ENCODE data around the gene FXYD4. TPM values are rescaled to one million over a fixed set of nuclear protein-coding genes. Genes with fewer than 3 reads are reported as not detected.

FXYD4 gene
- total RNA-seq, 1 experiment from 2014 or later: not detected

GRCh38 chr10:43354330-43354635 is 17.2 kb upstream of the FXYD4 start:
- Mint-ChIP-seq H3K4me1 (ENCODE audit: low read depth, unreplicated experiment) (peaks cover 13% of the 10 kb centered on the region), H3K36me3 (ENCODE audit: insufficient read depth, unreplicated experiment) (no peaks in the 10 kb centered on the region), H3K9me3 (ENCODE audit: unreplicated experiment) (no peaks in the 10 kb centered on the region), H3K27ac (ENCODE audit: unreplicated experiment) (no peak overlapping the region), H3K4me3 (ENCODE audit: unreplicated experiment) (no peak overlapping the region), H3K27me3 (ENCODE audit: insufficient read depth, unreplicated experiment) (no peaks in the 10 kb centered on the region)
- Histone ChIP-seq H3K36me3 (ENCODE audit: control insufficient read depth, insufficient read depth, low read length) (no peaks in the 10 kb centered on the region), H3K27me3 (replicated peaks; ENCODE audit: control insufficient read depth, insufficient read depth, low read length) (no peaks in the 10 kb centered on the region), H3K9me3 (no peaks in the 10 kb centered on the region), H3K4me3 (ENCODE audit: low read depth, low read length) (no peak overlapping the region), H3K4me1 (peaks cover 19% of the 10 kb centered on the region)
- DNase-seq: no peak
- TF ChIP-seq, protein P1, sequence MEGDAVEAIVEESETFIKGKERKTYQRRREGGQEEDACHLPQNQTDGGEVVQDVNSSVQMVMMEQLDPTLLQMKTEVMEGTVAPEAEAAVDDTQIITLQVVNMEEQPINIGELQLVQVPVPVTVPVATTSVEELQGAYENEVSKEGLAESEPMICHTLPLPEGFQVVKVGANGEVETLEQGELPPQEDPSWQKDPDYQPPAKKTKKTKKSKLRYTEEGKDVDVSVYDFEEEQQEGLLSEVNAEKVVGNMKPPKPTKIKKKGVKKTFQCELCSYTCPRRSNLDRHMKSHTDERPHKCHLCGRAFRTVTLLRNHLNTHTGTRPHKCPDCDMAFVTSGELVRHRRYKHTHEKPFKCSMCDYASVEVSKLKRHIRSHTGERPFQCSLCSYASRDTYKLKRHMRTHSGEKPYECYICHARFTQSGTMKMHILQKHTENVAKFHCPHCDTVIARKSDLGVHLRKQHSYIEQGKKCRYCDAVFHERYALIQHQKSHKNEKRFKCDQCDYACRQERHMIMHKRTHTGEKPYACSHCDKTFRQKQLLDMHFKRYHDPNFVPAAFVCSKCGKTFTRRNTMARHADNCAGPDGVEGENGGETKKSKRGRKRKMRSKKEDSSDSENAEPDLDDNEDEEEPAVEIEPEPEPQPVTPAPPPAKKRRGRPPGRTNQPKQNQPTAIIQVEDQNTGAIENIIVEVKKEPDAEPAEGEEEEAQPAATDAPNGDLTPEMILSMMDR (IDR thresholded peaks at IDR 0.05; ENCODE audit: insufficient read depth in 1 of 2, low read depth in 1 of 2, low read length in 1 of 2, severe bottlenecking in 1 of 2, unreplicated experiment in 1 of 2): no peak
- ChIA-PET CTCF (interaction anchor here (0.5 to 1.3 kb wide), 7 partner anchors 10 to 88 kb away, joined by 3 to 5 read pairs (median 4); partner anchors contain the start of gene ZNF487), POLR2A (interaction anchor here (0.6 to 0.7 kb wide), 2 partner anchors 295 to 393 kb away, joined by 3 to 6 read pairs; partner anchors contain the start of gene ZNF32)
- intact Hi-C loops (cut with micrococcal nuclease; ENCODE audit: unreplicated experiment): no loop called here
- BruUV-seq (replicated peaks): no TSS peak

DNA sequence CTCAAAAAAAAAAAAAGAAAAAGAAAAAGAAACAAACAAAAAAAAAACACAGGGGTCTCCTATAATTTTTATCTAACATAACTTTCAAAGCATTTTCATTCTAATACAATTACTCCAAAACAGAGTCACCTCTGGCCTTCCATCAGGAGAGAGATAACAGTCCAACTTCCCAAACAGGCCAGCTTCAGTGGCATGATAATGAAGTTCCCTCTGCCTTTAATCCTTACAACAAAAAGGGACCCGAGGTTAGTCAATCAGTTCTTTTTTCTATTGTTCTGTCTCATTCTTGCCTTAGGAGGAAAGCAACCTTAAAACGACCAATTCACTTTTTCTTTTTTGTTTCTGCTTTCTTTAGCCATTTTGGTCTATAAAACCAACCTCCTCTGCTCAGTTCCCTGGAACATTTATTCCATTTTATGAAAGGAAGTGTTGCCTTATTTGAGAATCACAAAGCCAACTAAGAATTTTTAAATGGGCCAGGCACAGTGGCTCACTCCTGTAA is 16.5 kb upstream of the FXYD4 start:
- DNase-seq: no peak
- H3K4me3 Mint-ChIP-seq (ENCODE audit: unreplicated experiment): no peak overlapping the region
- H3K9me3 Mint-ChIP-seq (ENCODE audit: unreplicated experiment): no peaks in the 10 kb centered on the region
- peaks cover 13% of the 10 kb centered on the region for H3K4me1 Mint-ChIP-seq (ENCODE audit: low read depth, unreplicated experiment)
- Histone ChIP-seq H3K36me3 (ENCODE audit: control insufficient read depth, insufficient read depth, low read length) (no peaks in the 10 kb centered on the region), H3K4me1 (peaks cover 19% of the 10 kb centered on the region), H3K27me3 (replicated peaks; ENCODE audit: control insufficient read depth, insufficient read depth, low read length) (no peaks in the 10 kb centered on the region), H3K4me3 (ENCODE audit: low read depth, low read length) (no peak overlapping the region), H3K9me3 (no peaks in the 10 kb centered on the region)
- intact Hi-C loops (cut with micrococcal nuclease; ENCODE audit: unreplicated experiment): no loop called here
- TF ChIP-seq, protein P1 (IDR thresholded peaks at IDR 0.05; ENCODE audit: insufficient read depth in 1 of 2, low read depth in 1 of 2, low read length in 1 of 2, severe bottlenecking in 1 of 2, unreplicated experiment in 1 of 2): no peak
- BruUV-seq (replicated peaks): no TSS peak
- H3K36me3 Mint-ChIP-seq (ENCODE audit: insufficient read depth, unreplicated experiment): no peaks in the 10 kb centered on the region
- ChIA-PET POLR2A (interaction anchor here (0.6 kb wide), 1 partner anchor 294 kb away, joined by 3 read pairs; the partner anchor contains the start of gene ZNF32), CTCF (interaction anchor here (0.5 to 1.3 kb wide), 5 partner anchors 11 to 89 kb away, joined by 3 to 5 read pairs (median 4); partner anchors contain the start of gene ZNF487)
- no peak overlapping the region for H3K27ac Mint-ChIP-seq (ENCODE audit: unreplicated experiment)
- no peaks in the 10 kb centered on the region for H3K27me3 Mint-ChIP-seq (ENCODE audit: insufficient read depth, unreplicated experiment)

DNA sequence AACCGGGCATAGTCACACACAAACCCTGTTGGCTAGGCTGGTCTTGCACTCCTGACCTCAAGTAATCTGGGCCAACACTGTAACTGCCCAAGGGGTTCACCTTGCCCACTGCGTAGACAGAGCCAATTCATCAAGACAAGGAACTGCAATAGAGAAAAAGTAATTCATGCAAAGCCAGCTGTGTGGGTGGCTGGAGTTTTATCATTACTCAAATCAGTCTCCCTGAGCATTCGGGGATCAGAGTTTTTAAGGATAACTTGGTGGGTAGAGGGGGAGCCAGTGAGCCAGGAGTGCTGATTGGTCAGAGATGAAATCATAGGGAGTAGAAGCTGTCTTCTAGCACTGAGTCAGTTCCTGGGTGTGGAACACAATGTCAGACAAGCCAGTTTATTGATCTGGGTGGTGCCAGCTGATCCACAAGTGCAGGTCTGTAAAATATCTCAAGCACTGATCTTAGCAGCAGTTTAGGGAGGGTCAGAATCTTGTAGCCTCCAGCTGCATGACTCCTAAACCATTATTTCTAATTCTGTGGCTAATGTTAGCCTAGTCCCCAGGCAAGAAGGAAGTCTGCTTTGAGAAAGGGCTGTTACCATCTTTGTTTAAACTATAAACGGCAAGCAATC is 15.6 kb upstream of the FXYD4 start:
- peaks cover 13% of the 10 kb centered on the region for H3K4me1 Mint-ChIP-seq (ENCODE audit: low read depth, unreplicated experiment)
- no peak overlapping the region for H3K4me3 Mint-ChIP-seq (ENCODE audit: unreplicated experiment)
- Histone ChIP-seq H3K4me1 (peaks cover 19% of the 10 kb centered on the region), H3K4me3 (ENCODE audit: low read depth, low read length) (no peak overlapping the region), H3K36me3 (ENCODE audit: control insufficient read depth, insufficient read depth, low read length) (no peaks in the 10 kb centered on the region), H3K9me3 (no peaks in the 10 kb centered on the region), H3K27me3 (replicated peaks; ENCODE audit: control insufficient read depth, insufficient read depth, low read length) (no peaks in the 10 kb centered on the region)
- no peak for DNase-seq
- intact Hi-C loops (cut with micrococcal nuclease; ENCODE audit: unreplicated experiment): no loop called here
- BruUV-seq (replicated peaks): no TSS peak
- H3K27me3 Mint-ChIP-seq (ENCODE audit: insufficient read depth, unreplicated experiment): no peaks in the 10 kb centered on the region
- no peaks in the 10 kb centered on the region for H3K9me3 Mint-ChIP-seq (ENCODE audit: unreplicated experiment)
- ChIA-PET CTCF (interaction anchor here (0.6 to 1.0 kb wide), 3 partner anchors 26 to 227 kb away, joined by 3 read pairs; no protein-coding TSS in a partner anchor), POLR2A (interaction anchor here (0.5 kb wide), 1 partner anchor 19 kb away, joined by 5 read pairs; no protein-coding TSS in a partner anchor)
- no peaks in the 10 kb centered on the region for H3K36me3 Mint-ChIP-seq (ENCODE audit: insufficient read depth, unreplicated experiment)
- TF ChIP-seq, protein P1 (IDR thresholded peaks at IDR 0.05; ENCODE audit: insufficient read depth in 1 of 2, low read depth in 1 of 2, low read length in 1 of 2, severe bottlenecking in 1 of 2, unreplicated experiment in 1 of 2): no peak
- no peak overlapping the region for H3K27ac Mint-ChIP-seq (ENCODE audit: unreplicated experiment)
